A549 (cell line): ENCODE measurements around the gene GRM7.

ENCODE experiments used
- BHLHE40 ChIP-seq: IDR thresholded peaks from 2 replicates; pipeline ENCODE4 v1.6.1; 2012; ENCODE audit warnings: low read depth, low read length, inconsistent platforms
- CBX2 ChIP-seq: fragments of 200-600 bp; sonication (generic); IDR thresholded peaks from 2 replicates; pipeline ENCODE4 v1.6.1; 2016; ENCODE audit warnings: low read depth, mild to moderate bottlenecking, borderline replicate concordance
- CTCF ChIP-seq: fragments of >200 bp; sonication (Bioruptor Twin); formaldehyde crosslinking; IDR thresholded peaks from 3 replicates; pipeline ENCODE4 v1.5.1; 2016
- EP300 ChIP-seq, 2 experiments: fragments of >200 bp; sonication (Bioruptor Twin); formaldehyde crosslinking; IDR thresholded peaks; 2 replicates in 1 of 2; 3 replicates in 1 of 2; pipeline ENCODE4 v1.6.1; 2016 to 2017
- FOXS1 ChIP-seq: fragments of 250-450 bp; sonication (Bioruptor Pico); IDR thresholded peaks from 2 replicates; pipeline ENCODE4 v1.5.0; 2020; ENCODE audit warnings: mild to moderate bottlenecking, moderate library complexity
- HES2 ChIP-seq: fragments of >200 bp; sonication (Bioruptor Twin); formaldehyde crosslinking; IDR thresholded peaks from 2 replicates; pipeline ENCODE4 v1.6.1; 2016
- HOXA7 ChIP-seq: fragments of 250-450 bp; sonication (Bioruptor Pico); IDR thresholded peaks from 2 replicates; pipeline ENCODE4 v1.5.0; 2020; ENCODE audit warnings: mild to moderate bottlenecking, moderate library complexity
- NR3C1 ChIP-seq: fragments of >200 bp; sonication (Bioruptor Twin); formaldehyde crosslinking; IDR thresholded peaks from 3 replicates; pipeline ENCODE4 v1.6.1; 2017
- POLR2A ChIP-seq: IDR thresholded peaks from 2 replicates; pipeline ENCODE4 v1.6.1; 2012; ENCODE audit warnings: mild to moderate bottlenecking, low read length
- RAD21 ChIP-seq, 2 experiments: fragments of >200 bp in 1 of 2; sonication (Bioruptor Twin) in 1 of 2; formaldehyde crosslinking in 1 of 2; IDR thresholded peaks in 1 of 2; conservative IDR thresholded peaks in 1 of 2; 2 replicates in 1 of 2; 3 replicates in 1 of 2; pipeline ENCODE4 v1.6.1; 2012 to 2018; ENCODE audit warnings: inconsistent platforms in 1 of 2
- TF ChIP-seq, protein P1 (sequence below): fragments of 200-600 bp; sonication (generic); IDR thresholded peaks from 2 replicates; pipeline ENCODE4 v1.6.1; 2016; ENCODE audit warnings: antibody characterized with exemption, mild to moderate bottlenecking, moderate library complexity
- TF ChIP-seq, protein P2 (sequence below): IDR thresholded peaks from 2 replicates; pipeline ENCODE4 v1.6.1; 2012

DNA sequence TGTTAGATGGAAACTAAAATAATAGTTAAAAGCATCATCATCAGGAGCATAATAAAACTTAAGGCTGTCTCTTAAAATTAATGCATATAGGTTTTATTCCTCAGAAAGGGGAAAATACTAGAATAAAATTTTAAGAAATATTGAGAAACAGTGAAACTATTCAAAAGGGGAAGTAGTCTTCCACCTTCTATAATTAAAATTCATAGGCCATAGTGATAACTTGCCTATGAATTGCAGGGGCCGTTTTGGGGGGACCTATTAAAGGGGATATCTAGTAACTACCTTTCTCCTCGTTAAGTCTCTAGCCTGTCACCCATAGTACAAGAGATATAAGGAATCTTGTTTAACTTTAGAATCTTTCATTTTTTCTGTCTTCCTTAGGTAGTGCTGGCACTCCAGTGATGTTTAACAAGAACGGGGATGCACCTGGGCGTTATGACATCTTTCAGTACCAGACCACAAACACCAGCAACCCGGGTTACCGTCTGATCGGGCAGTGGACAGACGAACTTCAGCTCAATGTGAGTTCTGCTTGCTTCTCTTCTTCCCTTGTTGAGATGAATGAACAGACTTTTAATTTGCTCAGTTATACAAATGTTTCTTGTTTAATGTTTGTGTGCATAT, 600.4 kb downstream of the GRM7 start:
- TF ChIP-seq CTCF = no peak
- no peak for TF ChIP-seq HOXA7
- TF ChIP-seq FOXS1 = no peak
- TF ChIP-seq, protein P1, sequence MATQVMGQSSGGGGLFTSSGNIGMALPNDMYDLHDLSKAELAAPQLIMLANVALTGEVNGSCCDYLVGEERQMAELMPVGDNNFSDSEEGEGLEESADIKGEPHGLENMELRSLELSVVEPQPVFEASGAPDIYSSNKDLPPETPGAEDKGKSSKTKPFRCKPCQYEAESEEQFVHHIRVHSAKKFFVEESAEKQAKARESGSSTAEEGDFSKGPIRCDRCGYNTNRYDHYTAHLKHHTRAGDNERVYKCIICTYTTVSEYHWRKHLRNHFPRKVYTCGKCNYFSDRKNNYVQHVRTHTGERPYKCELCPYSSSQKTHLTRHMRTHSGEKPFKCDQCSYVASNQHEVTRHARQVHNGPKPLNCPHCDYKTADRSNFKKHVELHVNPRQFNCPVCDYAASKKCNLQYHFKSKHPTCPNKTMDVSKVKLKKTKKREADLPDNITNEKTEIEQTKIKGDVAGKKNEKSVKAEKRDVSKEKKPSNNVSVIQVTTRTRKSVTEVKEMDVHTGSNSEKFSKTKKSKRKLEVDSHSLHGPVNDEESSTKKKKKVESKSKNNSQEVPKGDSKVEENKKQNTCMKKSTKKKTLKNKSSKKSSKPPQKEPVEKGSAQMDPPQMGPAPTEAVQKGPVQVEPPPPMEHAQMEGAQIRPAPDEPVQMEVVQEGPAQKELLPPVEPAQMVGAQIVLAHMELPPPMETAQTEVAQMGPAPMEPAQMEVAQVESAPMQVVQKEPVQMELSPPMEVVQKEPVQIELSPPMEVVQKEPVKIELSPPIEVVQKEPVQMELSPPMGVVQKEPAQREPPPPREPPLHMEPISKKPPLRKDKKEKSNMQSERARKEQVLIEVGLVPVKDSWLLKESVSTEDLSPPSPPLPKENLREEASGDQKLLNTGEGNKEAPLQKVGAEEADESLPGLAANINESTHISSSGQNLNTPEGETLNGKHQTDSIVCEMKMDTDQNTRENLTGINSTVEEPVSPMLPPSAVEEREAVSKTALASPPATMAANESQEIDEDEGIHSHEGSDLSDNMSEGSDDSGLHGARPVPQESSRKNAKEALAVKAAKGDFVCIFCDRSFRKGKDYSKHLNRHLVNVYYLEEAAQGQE = no peak
- TF ChIP-seq CBX2 = no peak
- no peak for TF ChIP-seq EP300 (IDR thresholded peaks at IDR 0.05)
- no peak for TF ChIP-seq HES2
- no peak for TF ChIP-seq NR3C1
- no peak for TF ChIP-seq BHLHE40
- TF ChIP-seq POLR2A = no peak
- TF ChIP-seq, protein P2, sequence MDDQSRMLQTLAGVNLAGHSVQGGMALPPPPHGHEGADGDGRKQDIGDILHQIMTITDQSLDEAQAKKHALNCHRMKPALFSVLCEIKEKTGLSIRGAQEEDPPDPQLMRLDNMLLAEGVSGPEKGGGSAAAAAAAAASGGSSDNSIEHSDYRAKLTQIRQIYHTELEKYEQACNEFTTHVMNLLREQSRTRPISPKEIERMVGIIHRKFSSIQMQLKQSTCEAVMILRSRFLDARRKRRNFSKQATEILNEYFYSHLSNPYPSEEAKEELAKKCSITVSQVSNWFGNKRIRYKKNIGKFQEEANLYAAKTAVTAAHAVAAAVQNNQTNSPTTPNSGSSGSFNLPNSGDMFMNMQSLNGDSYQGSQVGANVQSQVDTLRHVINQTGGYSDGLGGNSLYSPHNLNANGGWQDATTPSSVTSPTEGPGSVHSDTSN = no peak
- no peak for TF ChIP-seq RAD21 (conservative IDR thresholded peaks at IDR 0.05 in 1 of 2, IDR thresholded peaks at IDR 0.05 in 1 of 2)
